GM21723 (cell line): ENCODE data around the gene ABHD17A.

Experiments used
- ATAC-seq: cut with Tn5 transposase; IDR thresholded peaks from one replicate; pipeline ENCODE4 v1.9.1; 2021; ENCODE audit warnings: mild to moderate bottlenecking, moderate library complexity; ENCODE audit not compliant: unreplicated experiment

ABHD17A gene

DNA sequence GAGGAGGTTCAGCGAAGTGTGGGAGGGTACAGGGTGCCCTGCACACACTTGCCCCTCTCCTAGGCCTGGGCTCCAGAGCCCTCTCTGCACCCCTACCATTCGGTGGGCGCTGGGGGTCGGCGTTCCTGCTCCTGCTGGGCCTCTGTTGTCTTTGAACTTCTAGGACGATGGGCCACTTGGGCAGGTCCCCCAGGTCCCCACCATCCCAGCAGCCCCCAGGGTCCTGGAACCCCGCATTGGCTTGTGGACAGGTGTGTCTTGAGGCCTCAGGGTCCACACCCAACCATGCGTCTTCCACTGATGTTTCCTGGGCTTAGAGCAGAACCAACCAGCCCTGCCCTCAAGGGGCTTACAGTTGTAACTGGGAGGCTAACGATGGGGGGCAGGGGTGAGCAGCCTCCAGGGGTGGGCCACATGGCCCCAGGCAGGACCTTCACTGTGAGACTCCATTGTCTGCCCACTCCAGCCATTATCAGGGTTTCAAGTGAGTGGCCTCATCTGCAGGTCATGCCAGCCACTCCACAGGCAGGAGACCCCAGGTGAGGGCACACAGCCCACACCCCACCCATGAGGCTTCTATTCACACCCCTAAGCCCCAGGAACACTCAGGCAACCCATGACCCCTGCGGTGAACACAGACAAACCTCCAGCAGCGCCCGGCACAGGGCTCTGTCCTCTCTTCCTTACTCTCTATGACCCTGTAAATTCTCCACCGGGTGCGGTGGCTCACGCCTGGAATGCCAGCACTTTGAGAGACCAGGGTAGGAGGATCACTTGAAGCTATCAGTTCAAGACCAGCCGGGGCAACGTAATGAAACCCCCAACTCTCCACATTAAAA is 19.9 kb downstream of the ABHD17A start:
- ATAC-seq = no peak

DNA sequence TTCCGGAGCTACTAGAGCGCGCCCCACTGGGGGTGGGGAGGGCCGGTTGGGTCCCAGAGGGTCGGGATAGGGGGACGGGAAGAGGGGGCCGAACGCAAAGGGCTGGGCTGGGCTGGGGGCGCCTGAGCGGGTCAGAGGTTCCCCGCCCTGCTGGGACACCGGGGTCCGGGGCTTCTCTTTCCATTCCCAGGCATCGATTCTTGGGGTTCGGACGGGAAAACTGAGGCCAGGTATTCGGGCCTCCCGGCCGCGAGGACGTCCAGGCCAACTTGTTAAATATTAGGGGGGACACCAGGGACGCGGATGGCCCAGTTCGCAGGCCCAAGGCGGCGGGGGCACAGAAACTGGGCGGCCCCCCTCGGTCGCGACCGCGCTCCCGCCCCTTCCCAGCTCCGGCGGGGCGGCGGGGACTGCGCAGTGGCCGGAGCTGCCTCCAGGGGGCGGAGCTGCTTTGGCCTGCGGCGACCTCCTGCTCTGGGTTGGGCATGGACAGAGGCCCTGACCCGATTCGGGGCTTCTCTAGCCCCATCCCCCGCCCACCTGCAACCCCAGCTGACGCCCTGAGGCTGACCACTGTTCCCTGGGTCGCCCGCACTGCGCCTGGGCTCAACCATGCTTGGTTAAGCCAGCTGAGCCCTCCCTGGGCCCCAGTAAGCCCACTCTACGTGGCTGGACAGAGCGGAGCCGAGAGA is 20.7 kb downstream of the ABHD17A start:
- ATAC-seq = peak; percentile 39

DNA sequence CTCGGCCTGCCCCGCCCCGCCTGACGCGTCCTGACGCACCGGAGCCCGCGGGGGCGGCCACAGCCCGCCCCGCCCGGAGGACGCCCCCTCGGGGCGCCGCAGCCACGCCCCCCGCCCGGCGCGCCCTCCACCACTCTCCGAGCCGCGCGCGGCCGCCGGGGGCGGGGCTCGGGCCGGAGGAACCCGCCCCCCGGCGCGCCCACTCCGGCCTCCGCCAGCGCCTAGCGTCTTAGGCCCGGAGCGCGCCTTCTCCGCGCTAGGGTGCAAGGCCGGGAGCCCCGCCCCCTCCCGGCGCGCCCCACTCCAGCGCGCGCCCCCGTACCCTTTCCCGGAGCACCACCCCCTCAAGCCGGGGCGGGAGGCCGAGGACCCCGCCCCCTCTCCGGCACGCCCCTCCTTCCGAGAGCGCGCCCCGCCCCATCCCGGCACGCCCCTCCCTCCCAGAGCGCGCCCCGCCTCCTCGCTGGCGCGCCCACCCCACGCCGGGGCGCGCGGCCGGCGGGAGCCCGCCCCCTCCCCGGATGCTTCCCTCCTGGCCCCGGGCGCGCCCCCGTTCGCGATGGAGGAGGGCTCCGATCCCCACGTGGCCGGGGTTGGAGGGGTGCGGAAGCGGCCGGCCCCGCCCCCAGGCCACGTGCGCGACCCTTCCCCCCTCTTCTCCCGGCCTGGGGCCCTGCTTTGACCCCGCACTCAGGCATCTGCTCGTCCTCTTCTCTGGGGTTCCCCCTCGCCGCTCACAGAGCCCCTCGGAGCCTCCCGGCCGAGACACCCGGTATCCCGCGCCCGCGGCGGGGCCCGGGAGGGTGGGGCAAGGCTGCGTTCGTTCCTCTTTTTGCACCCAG is 21.4 kb downstream of the ABHD17A start:
- peak; percentile 48 for ATAC-seq

DNA sequence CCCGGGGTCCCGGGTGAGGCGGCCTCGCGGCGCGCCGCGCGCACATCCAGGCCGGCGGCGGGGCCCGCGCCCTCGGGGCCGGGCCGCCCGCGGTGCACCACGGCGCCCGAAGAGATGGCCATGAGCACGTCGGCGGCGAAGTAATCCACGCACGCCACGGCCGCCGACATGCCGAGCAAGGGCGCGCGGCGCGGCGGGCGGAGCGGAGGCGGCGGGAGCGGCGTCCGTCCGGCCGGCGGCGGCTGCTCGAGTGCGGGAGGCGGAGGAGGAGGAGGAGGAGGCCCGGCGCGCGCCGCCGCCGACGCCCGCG is 22.0 kb downstream of the ABHD17A start, which contains the start of gene KLF16:
Gene KLF16 (minus strand): TSS at position 252 of the 310 bp plus-strand sequence. CDS start 82 bp downstream, at position 170.
- ATAC-seq = no peak

DNA sequence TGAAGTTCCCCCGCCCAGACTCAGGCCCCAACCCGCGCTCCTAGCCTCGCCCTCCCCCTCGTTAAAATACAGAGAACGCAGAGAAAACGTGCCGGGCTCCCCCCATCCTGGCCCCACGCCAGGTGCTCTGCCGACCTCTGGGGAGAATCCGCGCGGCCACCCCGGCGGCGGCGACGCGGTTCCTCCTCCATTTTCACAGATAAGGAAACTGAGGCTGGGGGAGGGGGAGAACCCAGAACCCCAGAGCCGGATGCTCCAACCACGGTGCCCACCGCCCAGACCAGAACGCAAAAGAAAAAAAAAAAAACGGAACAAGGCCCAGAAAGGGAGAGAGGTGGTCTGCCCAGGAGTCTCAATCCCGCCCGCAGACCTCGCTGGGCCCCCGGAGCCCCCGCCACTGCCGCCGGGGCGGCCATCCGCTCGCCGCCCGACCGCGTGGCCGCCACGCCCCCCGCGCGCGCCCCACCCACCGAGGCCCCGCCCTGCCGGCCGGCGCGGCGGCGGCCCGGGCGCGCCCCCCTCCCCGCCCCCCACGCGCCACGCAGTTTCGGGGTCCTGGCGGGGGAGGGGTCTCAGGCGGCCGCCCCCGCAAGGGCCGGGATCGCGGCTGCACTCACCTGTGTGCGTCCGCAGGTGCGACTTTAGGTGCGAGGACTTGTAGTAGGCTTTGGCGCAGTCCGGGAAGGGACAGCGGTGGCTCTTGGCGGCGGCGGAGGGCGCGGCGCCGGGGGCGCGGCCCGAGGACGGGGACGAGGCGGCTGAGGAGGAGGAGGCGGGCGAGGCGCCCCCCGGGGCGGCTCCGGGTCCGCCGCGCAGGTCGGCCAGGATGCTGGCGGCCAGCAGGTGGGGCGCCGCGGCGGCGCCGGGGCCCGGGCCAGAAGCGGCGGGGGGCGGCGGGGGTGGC is 22.6 kb downstream of the ABHD17A start:
- no peak for ATAC-seq

DNA sequence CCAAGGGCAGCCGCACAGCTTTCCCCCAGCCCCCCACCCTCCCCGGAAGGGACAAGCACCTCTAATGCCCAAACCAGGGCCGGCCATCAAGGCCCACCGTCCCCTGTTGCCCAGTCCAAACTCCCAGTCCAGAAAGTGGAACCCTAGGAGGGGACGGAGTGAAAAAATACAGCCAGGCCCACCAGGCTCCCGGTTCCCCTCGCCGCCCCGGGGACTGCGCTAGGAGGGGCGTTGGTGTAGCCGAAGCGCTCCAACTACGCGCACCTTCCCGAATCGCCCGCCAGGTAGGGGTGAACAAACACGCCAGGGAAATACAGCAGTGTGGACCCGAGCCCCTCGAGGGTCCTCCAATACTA is 23.2 kb downstream of the ABHD17A start:
- ATAC-seq = no peak

DNA sequence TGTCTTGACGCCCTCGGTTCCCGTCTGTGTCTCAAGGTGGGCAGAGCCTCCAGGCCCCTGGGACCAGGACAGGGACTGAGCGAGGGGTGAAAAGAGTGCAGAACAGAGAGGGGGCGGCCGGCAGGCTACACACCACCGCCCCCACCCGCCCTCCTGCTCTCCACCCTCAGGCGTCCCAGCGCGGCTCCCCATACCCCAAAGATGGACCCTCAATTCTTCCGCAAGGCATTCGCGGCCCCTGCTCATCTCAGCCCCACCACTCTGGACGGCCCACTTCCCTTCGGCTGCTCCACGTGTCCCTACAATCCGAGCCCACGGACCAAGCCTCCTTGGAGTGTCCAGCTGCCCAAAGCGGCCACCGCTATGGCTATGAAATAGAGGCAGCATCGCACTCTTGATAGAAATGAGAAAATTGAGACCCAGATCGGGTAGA is 23.7 kb downstream of the ABHD17A start:
- ATAC-seq = no peak

DNA sequence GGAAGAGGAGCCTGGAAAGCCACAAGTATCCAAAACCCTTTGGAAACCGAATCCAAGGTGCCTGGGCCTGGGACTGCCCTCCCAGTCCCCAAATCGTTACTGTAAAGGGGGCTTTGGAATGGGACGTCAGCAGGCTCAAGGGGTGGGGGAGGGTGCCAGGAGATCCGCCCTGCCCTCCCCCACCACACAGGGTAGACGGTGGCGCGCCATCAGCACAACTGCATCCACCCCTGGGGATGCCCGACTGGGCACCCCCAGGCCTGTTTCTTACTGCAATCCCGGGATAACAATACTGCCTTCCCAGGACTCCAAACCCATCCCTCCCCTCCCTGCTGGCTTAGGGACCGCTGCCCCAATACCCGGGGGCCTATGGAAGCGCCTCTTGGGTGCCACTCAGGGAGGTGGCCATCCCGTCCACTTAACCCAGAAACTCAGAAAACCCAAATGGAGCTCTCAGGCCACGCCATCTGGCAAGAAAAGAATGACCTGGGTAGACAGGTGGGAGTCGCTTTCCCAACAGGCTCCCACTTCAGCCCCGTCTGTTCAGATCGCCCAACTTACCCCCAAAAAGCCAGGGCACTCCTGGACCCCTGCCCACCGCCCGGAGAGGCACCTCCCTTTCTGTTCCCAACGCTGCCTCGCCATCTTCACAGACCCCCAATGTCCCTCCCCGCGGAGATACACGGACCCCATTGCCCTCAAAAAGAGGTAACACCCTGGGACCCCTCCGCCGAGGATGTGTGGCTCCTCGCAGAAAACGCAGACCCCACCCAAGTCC is 24.3 kb downstream of the ABHD17A start:
- ATAC-seq = no peak

DNA sequence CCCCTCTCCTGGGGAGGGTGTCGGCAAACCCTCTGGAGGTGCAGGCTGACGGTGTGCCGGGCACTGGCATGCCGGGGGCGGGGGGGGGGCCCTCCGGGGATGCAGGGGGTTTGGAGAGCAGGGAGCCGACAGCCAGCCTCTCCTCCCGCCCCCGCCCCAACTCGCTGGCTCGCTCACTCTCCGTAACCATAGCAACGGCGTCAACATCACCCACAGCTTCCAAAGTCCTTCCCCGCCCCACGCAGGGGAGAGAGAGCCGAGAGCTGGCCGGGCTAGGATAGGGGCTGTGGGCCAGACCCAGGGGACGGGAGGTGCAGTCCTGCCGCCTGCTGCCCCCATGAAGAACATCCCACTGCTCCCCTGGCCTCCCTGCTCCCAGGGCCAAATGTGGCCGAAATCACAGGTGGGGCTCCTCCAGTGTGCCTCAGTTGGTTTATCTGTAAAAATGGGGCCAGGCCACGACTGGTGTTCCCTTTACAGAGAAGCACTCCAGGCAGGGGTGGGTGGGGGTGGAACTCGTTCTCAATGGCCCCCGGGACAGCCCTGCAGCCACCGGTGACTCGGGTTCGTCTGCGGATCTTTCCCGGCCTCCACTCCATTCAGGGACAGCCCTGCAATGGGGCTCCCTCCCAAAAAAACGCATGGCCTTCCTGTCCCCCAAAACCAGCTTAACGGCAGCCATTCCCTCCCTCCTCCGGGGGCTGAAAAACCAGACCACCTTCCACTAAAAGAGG is 25.1 kb downstream of the ABHD17A start:
- no peak for ATAC-seq

DNA sequence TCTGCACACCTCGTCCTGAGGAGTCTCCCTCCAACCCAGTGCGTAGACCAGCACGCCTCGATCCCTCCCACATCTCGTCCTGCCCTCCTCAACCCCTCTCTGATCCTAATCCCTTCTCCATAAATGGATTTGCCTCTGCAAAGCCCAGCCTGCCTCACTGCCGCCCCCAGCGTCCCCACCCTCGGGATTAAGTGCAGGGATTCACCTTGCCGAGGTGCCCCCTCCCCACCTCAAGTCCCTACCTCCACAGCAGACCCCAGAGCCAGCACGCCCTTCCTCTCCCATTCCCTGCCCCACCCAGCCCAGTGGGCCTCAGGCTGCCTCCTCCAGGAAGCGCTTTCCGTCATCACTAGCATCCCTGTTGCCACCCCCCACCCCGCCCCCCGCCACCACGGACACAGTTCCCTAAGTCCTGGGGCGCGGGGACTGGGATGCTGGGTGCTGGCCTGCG is 25.9 kb downstream of the ABHD17A start:
- ATAC-seq = no peak

DNA sequence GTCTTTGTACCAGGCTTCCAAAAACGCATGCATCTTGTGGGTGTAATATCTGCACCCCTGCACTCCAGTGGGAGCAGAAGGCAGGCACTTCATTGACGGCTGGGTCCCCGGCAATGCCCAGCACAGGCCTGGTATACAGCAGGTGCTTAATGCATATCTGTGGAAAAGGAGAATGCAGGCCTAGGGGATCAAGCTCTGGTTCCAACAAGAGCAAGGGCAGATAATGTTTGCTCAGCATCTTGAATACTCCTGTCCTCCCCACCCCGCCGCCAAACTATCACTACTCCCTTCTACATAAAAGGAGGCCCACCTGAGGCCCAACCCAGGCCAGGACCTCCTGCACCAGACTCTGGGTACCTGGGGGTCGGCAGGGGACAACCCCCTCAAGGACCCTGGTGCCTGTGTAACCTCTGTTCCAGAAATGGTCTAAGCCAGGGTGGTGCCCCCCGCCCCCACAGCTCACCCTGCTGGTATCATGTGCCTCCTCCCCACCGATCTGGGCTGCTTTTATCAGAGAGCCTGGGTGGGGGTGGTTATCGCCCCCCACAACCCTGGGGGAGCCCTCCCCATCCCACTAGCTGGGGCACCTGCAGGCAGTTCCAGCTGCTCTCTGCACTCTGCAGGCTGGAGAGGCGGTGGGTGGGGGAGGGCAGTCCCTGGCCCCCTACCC is 26.7 kb downstream of the ABHD17A start:
- no peak for ATAC-seq

DNA sequence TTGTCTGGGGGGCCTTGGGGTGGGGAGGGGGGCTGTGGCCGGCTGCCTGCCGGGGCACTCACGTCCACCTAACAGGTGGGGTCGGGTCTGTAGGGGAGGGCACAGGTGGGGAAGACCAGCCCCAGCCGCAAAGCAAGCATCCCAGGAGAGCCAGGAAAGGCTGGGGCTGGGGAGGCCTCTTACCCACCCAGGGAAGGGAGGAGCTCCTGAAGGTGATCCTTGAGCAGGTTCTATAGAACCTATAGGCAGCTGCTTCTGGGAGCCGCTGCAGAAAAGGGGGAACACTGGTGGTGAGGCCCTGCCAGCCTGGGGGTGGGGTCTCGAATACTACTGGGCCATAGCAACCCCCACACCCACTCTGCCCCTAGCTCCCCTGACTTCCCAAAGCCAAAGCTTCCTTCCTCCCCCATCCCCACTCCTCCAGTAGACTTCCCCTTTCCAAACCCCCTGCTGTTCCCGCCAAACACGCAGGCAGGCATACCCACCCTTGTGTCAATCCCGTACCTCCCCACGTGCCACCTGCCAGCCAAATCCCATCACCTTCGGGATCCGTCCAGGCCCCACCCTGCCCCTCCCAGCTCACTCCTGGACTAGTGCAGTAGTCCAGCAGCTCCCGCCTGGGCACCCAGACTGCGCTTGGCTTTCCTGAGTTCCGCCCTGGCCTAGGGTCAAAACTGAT is 27.5 kb downstream of the ABHD17A start:
- no peak for ATAC-seq

DNA sequence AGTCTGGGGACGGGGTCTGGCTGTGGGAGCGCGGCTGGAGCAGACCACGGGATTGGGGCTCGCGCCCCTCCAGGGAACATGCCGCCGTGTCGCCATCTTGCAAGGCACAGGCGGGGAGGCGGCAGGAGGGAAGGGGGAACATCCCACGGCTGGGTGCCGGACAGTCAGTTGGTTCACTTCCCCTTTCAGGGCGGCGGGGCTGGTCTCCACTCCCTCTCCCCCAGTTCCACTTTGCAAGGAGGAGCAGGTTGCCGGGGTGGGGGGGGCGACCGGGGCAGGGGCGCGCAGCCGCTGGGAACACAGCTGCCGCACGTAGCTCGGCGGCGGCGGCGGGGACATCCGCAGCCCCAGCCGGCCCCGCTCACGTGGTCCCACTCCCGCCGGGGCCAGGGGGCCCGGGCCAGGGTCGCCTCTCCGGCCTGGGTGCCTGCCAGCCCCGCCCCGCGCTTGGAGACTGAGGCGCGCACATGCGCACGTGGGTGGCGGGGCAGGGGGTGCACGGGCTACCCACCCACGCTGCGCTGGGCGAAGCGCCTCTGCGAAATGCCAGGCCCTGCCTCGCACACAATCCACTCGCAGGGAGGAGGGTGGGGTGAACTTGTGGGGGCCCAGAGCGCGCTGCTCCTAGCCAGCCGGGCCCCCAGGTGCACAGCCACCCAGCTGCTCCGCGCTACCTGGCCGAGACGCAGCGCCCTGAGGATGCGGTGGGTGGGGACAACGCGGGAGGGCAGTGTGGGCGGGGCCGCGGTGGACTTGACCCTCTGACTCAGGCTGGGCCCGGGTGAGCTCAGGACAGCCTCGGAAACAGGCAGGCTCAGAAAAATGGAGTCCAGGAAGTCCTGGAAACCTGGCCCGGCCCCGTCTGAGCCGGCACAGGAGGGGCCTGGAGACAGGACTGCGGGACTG is 28.3 kb downstream of the ABHD17A start:
- no peak for ATAC-seq

DNA sequence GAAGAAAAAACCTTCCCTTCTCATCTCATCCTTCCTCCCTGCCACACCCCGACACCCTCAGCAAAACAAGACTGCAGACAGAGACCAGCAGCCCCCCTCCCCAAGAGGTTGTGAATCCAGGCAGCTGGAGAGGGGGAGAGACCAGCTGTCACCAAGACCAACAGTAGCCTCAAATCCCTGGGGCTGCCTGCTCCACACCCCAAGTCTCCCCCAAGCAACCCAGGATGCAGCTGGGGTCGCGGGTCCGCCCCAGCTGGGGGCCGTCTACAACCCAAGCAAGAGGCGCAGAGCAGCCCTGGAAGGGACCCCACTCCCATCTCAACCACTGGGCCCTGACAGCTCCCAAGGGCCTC is 29.0 kb downstream of the ABHD17A start:
- no peak for ATAC-seq

DNA sequence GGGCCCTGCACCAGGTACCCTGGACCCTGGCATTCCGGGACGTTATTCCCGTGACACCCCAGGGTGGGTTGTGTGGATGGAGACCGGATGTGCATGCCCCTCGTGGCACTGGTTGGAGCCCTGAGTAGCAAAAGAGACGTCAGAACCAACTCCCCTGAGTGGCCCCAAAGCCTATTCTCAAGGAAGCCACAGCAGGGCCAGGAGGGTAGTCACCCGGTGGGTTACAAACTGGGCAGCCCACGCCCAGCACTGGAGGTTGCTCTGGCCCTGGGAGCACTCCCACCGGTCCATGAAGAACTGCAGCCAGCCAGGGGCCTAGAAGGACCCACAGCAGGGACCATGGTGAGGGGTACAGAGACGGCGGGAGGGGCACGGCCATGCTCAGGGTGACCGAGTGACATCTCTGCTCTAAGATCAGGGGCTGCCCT is 29.5 kb downstream of the ABHD17A start:
- ATAC-seq = no peak

DNA sequence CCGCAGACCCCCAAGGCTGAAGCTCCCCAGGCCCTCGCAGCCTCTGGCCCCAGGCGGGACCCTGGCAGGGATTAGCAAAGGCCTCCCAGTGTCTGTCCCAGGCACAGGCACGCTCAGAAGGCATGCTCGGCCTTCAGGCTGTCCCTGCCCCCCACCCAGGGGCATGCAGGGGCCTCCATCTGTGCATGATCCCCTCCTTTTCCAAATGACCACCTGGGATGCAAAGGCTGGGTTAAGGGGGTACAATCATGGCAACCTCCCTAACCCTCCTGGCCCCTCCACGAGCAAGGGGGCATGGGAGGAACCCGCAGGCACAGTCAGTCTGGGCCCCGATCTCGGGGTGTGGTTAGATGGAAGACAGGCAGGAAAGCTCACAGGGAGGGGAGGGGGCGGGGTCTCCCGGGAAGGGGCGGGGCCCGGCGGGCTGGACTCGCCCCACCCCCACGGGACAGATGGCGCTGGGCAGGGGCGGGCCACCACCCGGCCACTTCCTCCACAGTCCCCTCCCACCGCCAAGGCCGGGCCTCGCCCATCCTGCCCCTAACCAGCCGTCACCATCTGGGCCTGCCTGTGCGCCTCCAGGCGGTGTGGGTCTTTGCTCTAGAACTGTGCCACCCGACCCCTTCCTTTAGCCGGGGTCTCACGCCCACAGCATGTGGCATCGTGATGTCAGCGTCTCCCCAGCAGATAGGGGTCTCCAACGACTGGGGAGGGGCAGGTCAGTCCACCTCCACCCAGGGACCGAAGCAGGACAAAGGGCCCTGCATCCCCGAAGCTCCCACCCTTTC is 30.1 kb downstream of the ABHD17A start:
- peak; percentile 50 for ATAC-seq
